Suprapubic skin (tissue), 4 donors: ENCODE results near the gene ATP8B3. TPM values are rescaled to one million over a fixed set of nuclear protein-coding genes. Genes with fewer than 3 reads are reported as not detected.

ENCODE experiments used
- DNase-seq, 2 donors: peaks; one replicate each; pipeline ENCODE4 v3.0.0-alpha.2; 2019; ENCODE audit warnings: low spot score in 2 of 2
- H3K27ac ChIP-seq: fragments of 200-600 bp; sonication (generic); one replicate; pipeline ENCODE4 v1.5.1; 2019
- H3K27me3 ChIP-seq: fragments of 200-600 bp; sonication (generic); one replicate; pipeline ENCODE4 v1.5.1; 2019
- H3K36me3 ChIP-seq: fragments of 200-600 bp; sonication (generic); one replicate; pipeline ENCODE4 v1.5.1; 2019
- H3K4me1 ChIP-seq: fragments of 200-600 bp; sonication (generic); one replicate; pipeline ENCODE4 v1.5.1; 2019
- H3K4me3 ChIP-seq: fragments of 200-600 bp; sonication (generic); one replicate; pipeline ENCODE4 v1.5.1; 2019; ENCODE audit warnings: mild to moderate bottlenecking
- H3K9me3 ChIP-seq: fragments of 200-600 bp; sonication (generic); one replicate; pipeline ENCODE4 v1.5.1; 2019
- EP300 ChIP-seq: sonication (generic); formaldehyde crosslinking; IDR thresholded peaks from one replicate; pipeline ENCODE4 v1.6.1; 2017; ENCODE audit warnings: antibody characterized with exemption
- POLR2A ChIP-seq, 2 donors: fragments of 450-650 bp; IDR thresholded peaks; one replicate each; pipeline ENCODE4 v1.6.1; 2017; ENCODE audit warnings: antibody characterized with exemption in 2 of 2, mild to moderate bottlenecking in 2 of 2, moderate library complexity in 2 of 2
- POLR2AphosphoS5 ChIP-seq, 3 donors: sonication (generic); formaldehyde crosslinking; IDR thresholded peaks; one replicate each; pipeline ENCODE4 v1.6.1; 2017; ENCODE audit warnings: antibody characterized with exemption in 3 of 3
- WGBS: methylation state at CpG from one replicate; pipeline ENCODE4 v1.1.5; 2018; 5-methylcytosine and 5-hydroxymethylcytosine counted together
- total RNA-seq, 4 donors: library from RNA; depleted of rRNA; stranded (reverse); fragments of >200 nt; gene quantifications; one replicate each; pipeline ENCODE4 v1.1.0, GENCODE V29; 2016
- TF ChIP-seq, protein P1 (sequence below), 2 donors: fragments of 200-600 bp in 1 of 2; fragments of 450-650 bp in 1 of 2; sonication (generic) in 1 of 2; IDR thresholded peaks; one replicate each; pipeline ENCODE4 v1.5.1; 2016 to 2019; ENCODE audit warnings: antibody characterized with exemption in 2 of 2, mild to moderate bottlenecking in 1 of 2, moderate library complexity in 1 of 2

The ATP8B3 gene
- total RNA-seq, 4 donors from 2014 or later, result 1.5 to 3.8 (median 1.8) TPM

DNA sequence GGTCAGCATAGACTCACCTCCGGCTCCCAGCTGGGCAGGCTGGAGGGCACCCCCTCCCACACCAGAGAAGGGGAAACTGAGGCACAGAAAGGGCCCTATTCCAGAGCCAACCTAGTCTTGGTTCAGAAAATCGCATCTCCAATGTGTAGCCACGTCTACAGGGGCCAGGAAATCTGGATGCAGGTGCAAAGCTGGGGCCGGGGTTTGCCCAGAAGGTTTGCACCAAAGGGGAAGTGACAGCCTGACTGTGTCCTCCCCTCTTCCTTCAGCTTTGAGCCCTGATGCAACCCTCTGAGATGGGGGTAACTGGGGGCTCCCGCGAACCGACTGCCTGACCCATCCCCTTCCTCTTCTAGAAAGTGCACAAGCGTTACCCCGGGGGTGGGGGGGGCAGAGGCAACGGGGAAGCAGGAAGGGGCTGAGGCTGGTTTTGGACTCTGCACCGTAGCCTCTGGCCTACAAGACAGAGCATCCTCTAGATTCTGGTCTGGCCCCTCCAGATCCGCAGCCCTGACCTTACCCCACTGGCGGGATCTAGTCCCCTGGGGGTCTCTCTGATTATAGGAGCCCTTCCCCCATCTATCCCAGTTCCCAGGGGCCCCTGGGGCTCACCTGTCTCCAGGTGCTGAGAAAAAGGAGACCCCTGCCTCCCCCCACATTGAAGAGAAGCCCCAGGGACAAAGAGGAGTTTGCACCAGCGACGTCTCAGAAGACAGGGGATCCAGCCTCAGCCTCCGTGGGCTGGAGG, 59.9 kb downstream of the ATP8B3 start:
- DNase-seq, result no peak
- WGBS, result 0% methylated on average over 9 of the region's 16 CpGs
- no peak for TF ChIP-seq POLR2A (IDR thresholded peaks at IDR 0.05)
- no peak for TF ChIP-seq POLR2AphosphoS5 (IDR thresholded peaks at IDR 0.05)
- TF ChIP-seq EP300, result no peak
- TF ChIP-seq, protein P1, sequence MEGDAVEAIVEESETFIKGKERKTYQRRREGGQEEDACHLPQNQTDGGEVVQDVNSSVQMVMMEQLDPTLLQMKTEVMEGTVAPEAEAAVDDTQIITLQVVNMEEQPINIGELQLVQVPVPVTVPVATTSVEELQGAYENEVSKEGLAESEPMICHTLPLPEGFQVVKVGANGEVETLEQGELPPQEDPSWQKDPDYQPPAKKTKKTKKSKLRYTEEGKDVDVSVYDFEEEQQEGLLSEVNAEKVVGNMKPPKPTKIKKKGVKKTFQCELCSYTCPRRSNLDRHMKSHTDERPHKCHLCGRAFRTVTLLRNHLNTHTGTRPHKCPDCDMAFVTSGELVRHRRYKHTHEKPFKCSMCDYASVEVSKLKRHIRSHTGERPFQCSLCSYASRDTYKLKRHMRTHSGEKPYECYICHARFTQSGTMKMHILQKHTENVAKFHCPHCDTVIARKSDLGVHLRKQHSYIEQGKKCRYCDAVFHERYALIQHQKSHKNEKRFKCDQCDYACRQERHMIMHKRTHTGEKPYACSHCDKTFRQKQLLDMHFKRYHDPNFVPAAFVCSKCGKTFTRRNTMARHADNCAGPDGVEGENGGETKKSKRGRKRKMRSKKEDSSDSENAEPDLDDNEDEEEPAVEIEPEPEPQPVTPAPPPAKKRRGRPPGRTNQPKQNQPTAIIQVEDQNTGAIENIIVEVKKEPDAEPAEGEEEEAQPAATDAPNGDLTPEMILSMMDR (IDR thresholded peaks at IDR 0.05), result no peak
- no peak overlapping the region for H3K4me3 ChIP-seq
- H3K36me3 ChIP-seq, result no peaks in the 10 kb centered on the region
- H3K27me3 ChIP-seq, result peaks cover 99% of the 10 kb centered on the region
- H3K9me3 ChIP-seq, result no peaks in the 10 kb centered on the region
- H3K4me1 ChIP-seq, result peaks cover 43% of the 10 kb centered on the region
- no peak overlapping the region for H3K27ac ChIP-seq

GRCh38 chr19:1751367-1752008, 60.6 kb downstream of the ATP8B3 start:
- no peaks in the 10 kb centered on the region for H3K36me3 ChIP-seq
- no peak overlapping the region for H3K4me3 ChIP-seq
- H3K9me3 ChIP-seq, result no peaks in the 10 kb centered on the region
- H3K27ac ChIP-seq, result no peak overlapping the region
- TF ChIP-seq EP300, result no peak
- TF ChIP-seq POLR2A (IDR thresholded peaks at IDR 0.05), result no peak
- no peak for TF ChIP-seq POLR2AphosphoS5 (IDR thresholded peaks at IDR 0.05)
- TF ChIP-seq, protein P1 (IDR thresholded peaks at IDR 0.05), result no peak
- no peak for DNase-seq
- WGBS, result 5% methylated on average over 13 of the region's 16 CpGs
- H3K4me1 ChIP-seq, result peaks cover 46% of the 10 kb centered on the region
- peaks cover 99% of the 10 kb centered on the region for H3K27me3 ChIP-seq

DNA sequence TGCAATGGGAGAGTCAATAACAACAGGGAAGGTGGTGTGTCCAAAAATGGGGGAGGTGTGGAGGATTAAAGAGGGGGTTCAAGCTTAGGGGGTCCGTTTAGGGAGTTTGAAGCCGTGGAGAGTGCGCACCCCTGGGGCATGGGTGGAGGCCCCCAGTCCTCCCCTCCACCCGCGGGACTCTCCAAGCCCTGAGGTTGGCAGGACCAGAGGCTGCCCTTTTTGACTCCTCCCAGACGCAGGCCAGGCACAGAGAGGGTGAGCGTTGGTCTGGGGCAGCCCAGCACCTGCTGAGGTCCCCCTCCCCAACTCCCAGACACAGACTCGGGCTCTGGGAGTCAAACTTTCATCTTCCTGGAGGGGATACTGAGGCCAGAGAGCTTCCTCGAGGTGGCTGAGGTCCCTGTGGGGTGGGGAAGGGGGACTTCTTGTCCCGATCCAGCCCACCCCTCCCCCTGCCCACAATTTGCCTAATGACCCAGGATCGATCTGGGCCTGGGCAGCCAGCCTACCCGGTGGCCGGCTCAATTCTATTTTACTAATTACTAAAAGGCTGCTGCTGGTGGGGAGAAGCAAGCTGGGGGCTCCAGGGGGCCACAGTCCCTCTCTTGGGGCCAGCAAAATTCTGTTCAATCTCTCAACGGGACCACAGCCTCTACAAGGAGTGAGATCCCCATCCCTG, 61.6 kb downstream of the ATP8B3 start:
- H3K9me3 ChIP-seq, result no peaks in the 10 kb centered on the region
- H3K27me3 ChIP-seq, result peaks cover 99% of the 10 kb centered on the region
- H3K36me3 ChIP-seq, result no peaks in the 10 kb centered on the region
- H3K4me3 ChIP-seq, result peak overlapping the region; percentile 26
- no peak for TF ChIP-seq POLR2A (IDR thresholded peaks at IDR 0.05)
- TF ChIP-seq, protein P1 (IDR thresholded peaks at IDR 0.05), result no peak
- TF ChIP-seq EP300, result no peak
- no peak for TF ChIP-seq POLR2AphosphoS5 (IDR thresholded peaks at IDR 0.05)
- DNase-seq, result no peak
- H3K4me1 ChIP-seq, result peaks cover 46% of the 10 kb centered on the region
- no peak overlapping the region for H3K27ac ChIP-seq
- 1% methylated on average over 5 of the region's 14 CpGs for WGBS

DNA sequence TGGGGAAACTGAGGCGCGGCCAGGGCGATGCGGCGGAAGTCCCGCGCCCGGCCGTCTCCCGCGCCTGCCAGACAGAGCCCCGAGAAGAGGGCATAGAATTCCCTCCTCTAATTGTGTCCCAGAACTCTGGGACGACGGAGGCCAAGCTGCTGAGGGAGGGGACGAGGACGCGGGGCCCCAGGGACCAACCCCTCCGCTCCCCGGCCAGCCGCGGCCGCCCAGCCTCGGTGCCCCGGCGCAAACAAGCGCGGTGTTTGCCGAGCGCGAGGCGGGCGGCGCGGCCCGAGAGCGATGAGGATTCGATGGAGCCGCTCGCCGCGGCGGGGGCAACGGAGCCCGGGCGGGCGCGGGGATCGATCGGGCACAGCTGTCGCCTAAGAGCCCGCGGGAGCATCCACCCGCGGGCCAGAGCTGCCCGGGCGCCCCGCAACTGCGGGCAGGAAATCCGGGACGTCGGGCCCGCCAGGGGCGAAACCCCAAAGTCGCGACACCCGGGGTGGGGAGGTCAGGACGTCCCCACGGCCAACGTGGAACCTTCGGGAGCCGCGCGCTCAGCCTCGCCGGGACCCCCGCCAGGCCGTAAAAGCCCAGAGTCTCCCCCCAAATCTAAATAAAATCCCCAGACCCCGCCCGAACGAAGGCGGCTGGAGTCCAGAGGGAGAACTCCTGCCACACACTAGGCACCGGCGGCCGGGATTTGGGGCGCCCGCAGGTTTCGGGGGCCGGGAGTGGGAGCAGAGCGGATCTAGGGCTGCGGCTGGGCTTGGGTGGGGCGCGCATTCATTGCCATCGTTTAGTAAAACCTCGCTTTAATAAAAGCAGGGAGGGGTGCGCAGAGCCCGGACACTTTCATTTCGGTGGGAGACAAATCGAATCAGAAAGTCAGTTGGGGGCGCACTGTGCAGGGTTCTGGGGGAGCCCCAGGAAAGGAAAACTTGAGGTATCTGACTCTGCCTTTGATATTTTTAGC, 62.4 kb downstream of the ATP8B3 start:
- TF ChIP-seq EP300 (no peak), POLR2A (IDR thresholded peaks at IDR 0.05) (no peak)
- TF ChIP-seq, protein P1 (IDR thresholded peaks at IDR 0.05), result no peak
- peaks cover 37% of the 10 kb centered on the region for H3K4me1 ChIP-seq
- 3% methylated on average over 27 of the region's 99 CpGs for WGBS
- peaks cover 99% of the 10 kb centered on the region for H3K27me3 ChIP-seq
- no peaks in the 10 kb centered on the region for H3K36me3 ChIP-seq
- no peak overlapping the region for H3K27ac ChIP-seq
- peak overlapping the region; percentile 26 for H3K4me3 ChIP-seq
- no peak for DNase-seq
- no peaks in the 10 kb centered on the region for H3K9me3 ChIP-seq
